ENCODE measurements around the gene ZNF761.
"Not testable (repeated sequence)": the region's sequence is repeated elsewhere in the genome, so short reads cannot be mapped to it uniquely, and the experiment has no call there.

The ZNF761 gene

GRCh38 chr19:53431399-53432087, at the start of gene ZNF761:
ZNF761 (plus strand) TSS chr19:53431984; CDS start chr19:53447269, 15,285 bp downstream.
- DNase-seq (ENCODE audit: low read depth in 2 of 2) = peak; percentile 91 to 93

GRCh38 chr19:53388168-53388567, 43.6 kb upstream of the ZNF761 start:
- no peak for DNase-seq (ENCODE audit: low read depth in 2 of 2)

- DNase-seq (ENCODE audit: low read depth in 2 of 2) = no peak
Observed at GRCh38 chr19:53388904-53389303, 42.9 kb upstream of the ZNF761 start.

GRCh38 chr19:53389571-53389970, 42.2 kb upstream of the ZNF761 start:
- no peak for DNase-seq (ENCODE audit: low read depth in 2 of 2)

- no peak for DNase-seq (ENCODE audit: low read depth in 2 of 2)
Observed at GRCh38 chr19:53389978-53390377, 41.8 kb upstream of the ZNF761 start.

GRCh38 chr19:53394522-53394973, 37.2 kb upstream of the ZNF761 start:
- DNase-seq (ENCODE audit: low read depth in 2 of 2) = no peak

GRCh38 chr19:53394974-53395839, 36.6 kb upstream of the ZNF761 start, which contains the start of gene ZNF765:
ZNF765 (plus strand) TSS chr19:53395149; CDS start chr19:53398016, 2,867 bp downstream.
- DNase-seq (ENCODE audit: low read depth in 2 of 2) = peak; percentile 92 to 94

- DNase-seq (ENCODE audit: low read depth in 2 of 2) = not testable (repeated sequence)
Observed at GRCh38 chr19:53395840-53396524, 35.8 kb upstream of the ZNF761 start.

GRCh38 chr19:53396525-53396868, 35.3 kb upstream of the ZNF761 start:
- no peak for DNase-seq (ENCODE audit: low read depth in 2 of 2)

GRCh38 chr19:53397918-53398317, 33.9 kb upstream of the ZNF761 start:
- DNase-seq (ENCODE audit: low read depth in 2 of 2) = not testable (repeated sequence)

GRCh38 chr19:53409505-53410204, 22.1 kb upstream of the ZNF761 start:
- no peak for DNase-seq (ENCODE audit: low read depth in 2 of 2)

- not testable (repeated sequence) for DNase-seq (ENCODE audit: low read depth in 2 of 2)
Observed at GRCh38 chr19:53420520-53421315, 11.1 kb upstream of the ZNF761 start.

GRCh38 chr19:53422551-53422950, 9.2 kb upstream of the ZNF761 start:
- no peak for DNase-seq (ENCODE audit: low read depth in 2 of 2)

- DNase-seq (ENCODE audit: low read depth in 2 of 2) = not testable (repeated sequence)
Observed at GRCh38 chr19:53423074-53423473, 8.7 kb upstream of the ZNF761 start.

- DNase-seq (ENCODE audit: low read depth in 2 of 2) = not testable (repeated sequence)
Observed at GRCh38 chr19:53423680-53424079, 8.1 kb upstream of the ZNF761 start.

- DNase-seq (ENCODE audit: low read depth in 2 of 2) = peak; percentile 29 to 37
Observed at GRCh38 chr19:53424968-53425597, 6.7 kb upstream of the ZNF761 start.

- DNase-seq (ENCODE audit: low read depth in 2 of 2) = no peak
Observed at GRCh38 chr19:53432088-53432661, 391 bp downstream of the ZNF761 start.

- not testable (repeated sequence) for DNase-seq (ENCODE audit: low read depth in 2 of 2)
Observed at GRCh38 chr19:53443809-53444208, 12.0 kb downstream of the ZNF761 start.

- not testable (repeated sequence) for DNase-seq (ENCODE audit: low read depth in 2 of 2)
Observed at GRCh38 chr19:53447196-53447595, 15.4 kb downstream of the ZNF761 start.

- DNase-seq (ENCODE audit: low read depth in 2 of 2) = no peak
Observed at GRCh38 chr19:53455828-53456227, 24.0 kb downstream of the ZNF761 start.

All from stimulated activated CD8-positive, alpha-beta memory T cell treated with anti-CD3 and anti-CD28 coated beads, Interleukin-15, amount 100 ng/mL, for 48 hours (primary cell).